ENCODE measurements around the gene LZTS2.

Gene LZTS2

DNA sequence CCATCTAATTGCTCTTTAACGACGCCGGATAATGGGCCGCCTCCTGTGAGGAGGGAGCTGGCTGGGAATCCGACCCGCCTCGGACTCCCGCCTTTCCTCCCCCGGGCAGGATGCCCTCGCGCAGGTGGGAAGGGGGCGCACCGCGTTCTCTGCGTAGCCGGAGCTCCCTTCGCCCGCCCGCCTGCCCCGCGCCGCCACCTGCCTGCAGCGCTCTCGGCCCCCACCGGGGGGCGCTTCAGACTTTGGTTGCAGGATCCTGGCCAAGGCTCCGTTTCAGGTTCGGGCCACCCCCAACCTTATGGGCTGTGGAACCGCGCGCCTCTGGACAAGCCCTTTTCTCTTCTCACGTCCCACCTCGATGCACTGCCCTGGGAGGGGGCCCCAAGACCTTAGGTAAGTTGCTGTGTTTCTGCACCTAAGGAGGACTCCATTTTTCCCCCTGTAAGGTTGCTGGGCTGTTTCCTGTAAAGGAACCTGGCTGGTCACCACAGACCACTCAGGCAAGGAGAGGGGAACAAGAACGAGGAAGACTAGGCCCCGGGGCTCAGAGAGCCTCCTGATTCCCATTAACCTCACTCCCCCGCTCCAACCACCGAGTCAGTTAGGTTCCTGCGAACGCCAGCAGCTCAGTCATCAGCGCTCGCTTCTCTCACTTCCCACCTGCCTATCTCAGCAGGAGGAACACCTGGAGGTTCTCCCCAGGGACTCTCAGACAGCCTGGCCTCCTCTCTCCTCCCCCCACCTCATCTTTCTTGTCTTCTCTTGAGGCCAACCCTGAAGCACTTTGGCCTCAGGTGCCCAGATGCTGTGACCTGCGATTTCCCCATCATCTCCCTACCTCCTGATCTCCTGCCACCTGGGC is 50.8 kb downstream of the LZTS2 start:
- DNase-seq (ENCODE audit: low spot score) (peak; percentile 7), FAIRE-seq (no peak)

DNA sequence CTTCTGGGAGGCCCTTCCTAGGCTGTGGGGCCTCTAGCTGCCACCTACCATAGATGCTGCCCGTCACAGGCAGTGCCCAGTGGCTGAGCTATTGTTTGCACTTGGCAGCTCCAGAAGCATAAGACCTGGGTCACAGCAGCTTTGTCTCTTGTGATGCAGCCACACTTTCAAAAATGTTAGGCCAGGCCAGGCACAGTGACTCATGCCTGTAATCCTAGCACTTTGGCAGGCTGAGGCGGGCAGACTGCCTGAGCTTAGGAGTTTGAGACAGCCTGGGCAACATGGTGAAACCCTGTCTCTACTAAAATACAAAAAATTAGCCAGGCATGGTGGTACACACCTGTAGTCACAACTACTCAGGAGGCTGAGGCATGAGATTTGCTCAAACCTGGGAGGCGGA is 52.7 kb downstream of the LZTS2 start:
- peak; percentile 30 for FAIRE-seq
- DNase-seq (ENCODE audit: low spot score) = peak; percentile 57

DNA sequence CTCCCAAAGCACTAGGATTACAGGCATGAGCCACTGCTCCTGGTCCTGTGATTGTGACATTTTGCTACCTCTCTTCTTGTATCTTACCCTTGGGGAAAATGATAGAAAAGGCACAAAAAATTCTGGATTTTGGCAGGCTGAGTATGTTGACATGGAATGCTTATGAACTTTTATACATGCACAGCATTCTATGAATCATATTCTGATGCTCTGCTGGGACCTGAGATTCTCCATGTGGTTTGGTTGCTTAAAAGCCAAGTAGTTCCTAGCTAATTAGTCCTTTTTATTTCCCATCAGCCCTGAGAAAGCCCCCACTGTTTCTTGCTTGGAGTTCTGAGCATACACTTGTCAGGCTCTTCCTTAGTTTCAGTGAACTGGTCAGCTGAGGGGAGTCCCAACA is 53.9 kb downstream of the LZTS2 start:
- FAIRE-seq (no peak), DNase-seq (ENCODE audit: low spot score) (no peak)

DNA sequence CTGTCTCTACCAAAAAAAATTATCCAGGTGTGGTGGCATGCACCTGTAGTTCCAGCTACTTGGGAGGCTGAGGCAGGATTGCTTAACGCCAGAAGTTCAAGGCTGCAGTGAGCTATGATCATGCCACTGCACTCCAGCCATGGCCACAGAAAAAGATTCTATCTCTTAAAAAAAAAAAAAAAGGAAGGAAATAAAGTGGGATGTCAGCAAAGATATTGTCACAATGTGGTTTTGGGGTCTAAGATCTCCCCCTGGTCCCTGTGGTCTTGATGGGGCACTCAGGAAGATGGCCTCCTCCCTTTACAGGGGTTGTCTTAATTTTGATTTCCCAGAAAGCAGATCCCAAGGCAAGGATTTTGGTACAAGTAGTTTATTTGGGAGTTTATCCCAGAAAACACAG is 54.7 kb downstream of the LZTS2 start:
- DNase-seq (ENCODE audit: low spot score) (no peak), FAIRE-seq (no peak)

DNA sequence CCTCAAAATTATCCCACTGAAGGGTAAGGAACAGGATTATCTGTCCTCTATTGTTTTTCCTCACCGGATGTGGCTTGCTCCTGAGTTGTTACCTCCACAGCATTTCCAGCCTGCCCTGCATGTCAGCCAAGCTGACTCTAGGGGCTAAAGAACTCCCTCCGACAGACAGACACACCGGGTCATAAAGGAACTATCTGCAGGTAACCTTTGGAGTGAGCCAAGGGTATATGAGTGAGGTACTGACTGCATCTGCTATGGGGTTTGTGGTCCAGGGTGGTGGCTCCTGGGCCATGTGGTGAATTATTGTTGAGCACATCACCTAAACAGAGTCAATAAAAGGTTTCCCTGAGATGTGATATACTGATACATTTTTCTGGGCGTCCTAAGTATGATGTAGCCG is 55.3 kb downstream of the LZTS2 start:
- DNase-seq (ENCODE audit: low spot score) (no peak), FAIRE-seq (no peak)

DNA sequence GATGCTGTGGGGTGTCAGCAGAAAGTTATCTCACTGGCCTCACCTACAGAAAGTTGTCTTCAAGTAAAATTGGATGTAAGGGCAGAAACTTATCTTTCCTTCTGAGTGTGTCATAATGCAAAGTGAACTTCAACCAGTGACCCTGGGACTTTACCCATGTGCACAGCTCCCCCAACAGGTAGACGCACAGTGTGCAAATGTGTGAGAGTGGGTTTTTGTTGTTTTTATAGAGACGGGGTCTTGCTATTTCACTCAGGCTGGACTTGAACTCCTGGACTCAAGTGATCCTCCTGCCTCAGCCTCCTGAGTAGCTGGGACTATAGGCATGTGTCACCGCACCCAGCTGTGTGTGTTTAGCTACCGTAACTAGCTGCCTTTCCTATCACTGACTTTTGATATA is 55.8 kb downstream of the LZTS2 start:
- DNase-seq (ENCODE audit: low spot score) (no peak), FAIRE-seq (no peak)

DNA sequence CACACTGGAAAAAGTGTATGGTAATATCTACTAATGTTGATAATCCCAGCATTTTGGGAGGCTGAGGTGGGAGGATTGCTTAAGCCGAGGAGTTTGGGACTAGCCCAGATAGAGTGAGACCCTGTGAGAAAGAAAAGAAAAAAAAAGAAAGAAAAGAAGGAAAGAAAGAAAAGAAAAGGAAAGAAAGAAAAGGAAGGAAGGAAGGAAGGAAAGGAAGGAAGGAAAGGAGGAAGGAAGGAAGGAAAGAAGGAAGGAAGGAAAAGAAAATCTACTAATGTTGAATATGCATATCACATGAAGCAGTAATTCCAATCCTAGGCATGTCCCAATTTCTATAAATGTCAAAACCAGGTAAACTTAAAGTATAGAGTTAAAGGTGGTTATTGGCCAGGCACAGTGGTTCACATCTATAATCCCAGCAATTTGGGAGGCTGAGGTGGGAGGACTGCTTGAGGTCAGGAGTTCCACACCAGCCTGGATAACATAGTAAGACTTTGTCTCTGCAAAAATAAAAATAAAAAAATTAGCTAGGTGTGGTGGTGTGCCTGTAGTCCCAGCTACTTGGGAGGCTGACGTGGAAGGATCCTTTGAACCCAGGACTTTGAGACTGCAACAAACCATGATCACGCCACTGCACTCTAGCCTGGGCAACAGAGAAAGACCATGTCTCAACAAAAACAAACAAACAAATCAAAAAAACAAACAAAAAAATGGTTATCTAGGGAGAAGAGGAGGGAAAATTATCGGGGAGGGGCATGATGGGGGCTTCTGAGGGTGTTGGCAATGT is 57.0 kb downstream of the LZTS2 start:
- DNase-seq (ENCODE audit: low spot score) = no peak
- FAIRE-seq = no peak

Data from RCC 7860 (cell line).